Stomach (tissue), 4 donors: ENCODE data around the gene ACOXL.

Experiments
- CTCF ChIP-seq, 7 experiments: fragments of 450-650 bp in 4 of 7; fragments of 200-600 bp in 3 of 7; sonication (generic) in 3 of 7; IDR thresholded peaks; one replicate each; pipeline ENCODE4 v1.5.1; 2016 to 2019; ENCODE audit warnings: antibody characterized with exemption in 7 of 7, control low read depth in 2 of 7, mild to moderate bottlenecking in 1 of 7
- POLR2A ChIP-seq, 4 donors: fragments of 450-650 bp; IDR thresholded peaks; one replicate each; pipeline ENCODE4 v1.6.1; 2016; ENCODE audit warnings: antibody characterized with exemption in 4 of 4, control low read depth in 2 of 4, mild to moderate bottlenecking in 1 of 4, moderate library complexity in 1 of 4

- no peak for TF ChIP-seq CTCF (IDR thresholded peaks at IDR 0.05)
- TF ChIP-seq POLR2A (IDR thresholded peaks at IDR 0.05): no peak
These were observed 292.9 kb downstream of the ACOXL start for GRCh38 chr2:111025288-111025687.
